IMR-90 (cell line): ENCODE data around the gene GPR35. TPM values are rescaled to one million over a fixed set of nuclear protein-coding genes. Genes with fewer than 3 reads are reported as not detected.

Source experiments
- ATAC-seq: fragments of 200-7000 bp; cut with Tn5 transposase; 2 replicates; pipeline ENCODE4 v1.9.1; 2020; ENCODE audit warnings: low read depth, mild to moderate bottlenecking, moderate library complexity
- BruUV-seq: library from RNA; stranded (reverse); fragments of 400-500 nt; replicated peaks from 2 replicates; lab custom pipeline; 2021; lab: Mats Ljungman, UMichigan
- CTCF ChIA-PET: fragments of 300-600 bp; formaldehyde crosslinking; extraction: SDS; loops from one replicate; lab custom pipeline; 2021; ENCODE audit warnings: antibody characterized with exemption; lab: Yijun Ruan, JAX
- POLR2A ChIA-PET: fragments of 300-600 bp; sonication (Branson Sonifier 250); formaldehyde crosslinking; loops from one replicate; lab custom pipeline; 2022; ENCODE audit warnings: antibody characterized with exemption; ENCODE audit not compliant: unreplicated experiment; lab: Charles Lee
- DNase-seq: peaks from one replicate; pipeline ENCODE4 v3.0.0; 2013
- H2AFZ ChIP-seq: replicated peaks from 2 replicates; pipeline ENCODE3; 2013; ENCODE audit warnings: low read length, mild to moderate bottlenecking; ENCODE audit not compliant: poor library complexity
- H2AK5ac ChIP-seq: 2 replicates; pipeline ENCODE4 v1.6.1; 2013; ENCODE audit warnings: low read depth, low read length, inconsistent platforms
- H2AK9ac ChIP-seq: replicated peaks from 2 replicates; pipeline ENCODE3; 2013; ENCODE audit warnings: mild to moderate bottlenecking, low read depth, low read length, moderate library complexity; ENCODE audit not compliant: poor library complexity
- H2BK120ac ChIP-seq: 2 replicates; pipeline ENCODE4 v1.6.1; 2013; ENCODE audit warnings: low read depth, low read length, inconsistent platforms
- H2BK15ac ChIP-seq: 3 replicates; pipeline ENCODE4 v1.6.1; 2013; ENCODE audit warnings: low read depth, low read length, inconsistent platforms
- H2BK20ac ChIP-seq: 2 replicates; pipeline ENCODE4 v1.6.1; 2013; ENCODE audit warnings: low read depth, mild to moderate bottlenecking, inconsistent platforms, low read length, moderate library complexity
- H2BK5ac ChIP-seq: 2 replicates; pipeline ENCODE4 v1.6.1; 2013; ENCODE audit warnings: mild to moderate bottlenecking, low read depth, low read length, inconsistent platforms; ENCODE audit not compliant: poor library complexity, severe bottlenecking
- H3K14ac ChIP-seq: replicated peaks from 2 replicates; pipeline ENCODE4 v1.6.1; 2013; ENCODE audit warnings: low read depth, low read length, inconsistent platforms
- H3K18ac ChIP-seq: 2 replicates; pipeline ENCODE4 v1.6.1; 2013; ENCODE audit warnings: low read depth, low read length, control low read depth
- H3K23ac ChIP-seq: 2 replicates; pipeline ENCODE4 v1.6.1; 2013; ENCODE audit warnings: low read depth, low read length, inconsistent platforms
- H3K27ac ChIP-seq: 2 replicates; pipeline ENCODE4 v1.5.1; 2013; ENCODE audit warnings: mild to moderate bottlenecking, control low read depth, low read length; ENCODE audit not compliant: insufficient read depth
- H3K27me3 ChIP-seq: 2 replicates; pipeline ENCODE4 v1.6.1; 2013; ENCODE audit warnings: low read length; ENCODE audit not compliant: control insufficient read depth, insufficient read depth
- H3K36me3 ChIP-seq: 2 replicates; pipeline ENCODE4 v1.6.1; 2013; ENCODE audit warnings: low read length, mixed read lengths; ENCODE audit not compliant: control insufficient read depth, insufficient read depth
- H3K4ac ChIP-seq: 2 replicates; pipeline ENCODE4 v1.6.1; 2013; ENCODE audit warnings: low read depth, low read length, inconsistent platforms
- H3K4me1 ChIP-seq: 2 replicates; pipeline ENCODE4 v1.6.1; 2013; ENCODE audit warnings: low read length, mixed read lengths; ENCODE audit not compliant: control insufficient read depth, insufficient read depth
- H3K4me2 ChIP-seq: 2 replicates; pipeline ENCODE4 v1.6.1; 2013; ENCODE audit warnings: low read depth, mild to moderate bottlenecking, control low read depth, low read length, moderate library complexity
- H3K4me3 ChIP-seq: 2 replicates; pipeline ENCODE4 v1.5.1; 2013; ENCODE audit warnings: low read depth, mild to moderate bottlenecking, control low read depth, low read length, moderate library complexity; ENCODE audit not compliant: insufficient read depth
- H3K56ac ChIP-seq: 2 replicates; pipeline ENCODE4 v1.6.1; 2013; ENCODE audit warnings: low read length, inconsistent platforms; ENCODE audit not compliant: insufficient read depth; ENCODE audit errors: extremely low read depth
- H3K79me1 ChIP-seq, 2 experiments: 2 replicates each; pipeline ENCODE4 v1.6.1; 2013; ENCODE audit warnings: low read length in 2 of 2, inconsistent platforms in 1 of 2, low read depth in 1 of 2
- H3K9ac ChIP-seq: 2 replicates; pipeline ENCODE4 v1.6.1; 2013; ENCODE audit warnings: low read depth, low read length, control low read depth
- H3K9me1 ChIP-seq: 2 replicates; pipeline ENCODE4 v1.6.1; 2013; ENCODE audit warnings: low read length, inconsistent platforms; ENCODE audit not compliant: insufficient read depth
- H3K9me3 ChIP-seq: 2 replicates; pipeline ENCODE4 v1.6.1; 2013; ENCODE audit warnings: low read length; ENCODE audit not compliant: control insufficient read depth, insufficient read depth
- H4K20me1 ChIP-seq: 2 replicates; pipeline ENCODE4 v1.6.1; 2013; ENCODE audit warnings: low read length, inconsistent platforms; ENCODE audit not compliant: insufficient read depth
- H4K5ac ChIP-seq: 2 replicates; pipeline ENCODE4 v1.6.1; 2013; ENCODE audit warnings: mild to moderate bottlenecking, low read depth, low read length, control low read depth
- H4K8ac ChIP-seq, 2 experiments: 2 replicates each; pipeline ENCODE4 v1.6.1; 2013; ENCODE audit warnings: low read depth in 2 of 2, low read length in 2 of 2, control low read depth in 1 of 2, inconsistent platforms in 1 of 2
- H4K91ac ChIP-seq: 2 replicates; pipeline ENCODE4 v1.6.1; 2013; ENCODE audit warnings: low read depth, low read length, inconsistent platforms; ENCODE audit not compliant: insufficient read depth
- BHLHE40 ChIP-seq: fragments of 150-350 bp; IDR thresholded peaks from 2 replicates; pipeline ENCODE4 v1.6.1; 2016; ENCODE audit warnings: mild to moderate bottlenecking, low read depth, low read length
- CHD1 ChIP-seq: IDR thresholded peaks from 2 replicates; pipeline ENCODE4 v1.6.1; 2012; ENCODE audit warnings: low read depth, low read length, improper control_type of control experiment
- FOS ChIP-seq: fragments of 150-350 bp; IDR thresholded peaks from 2 replicates; pipeline ENCODE4 v1.6.1; 2016; ENCODE audit warnings: low read depth, low read length
- MAZ ChIP-seq: IDR thresholded peaks from 2 replicates; pipeline ENCODE4 v1.6.1; 2012; ENCODE audit warnings: low read depth, mild to moderate bottlenecking, low read length, improper control_type of control experiment, moderate library complexity, borderline replicate concordance
- MXI1 ChIP-seq: IDR thresholded peaks from 2 replicates; pipeline ENCODE4 v1.6.1; 2012; ENCODE audit warnings: low read depth, mild to moderate bottlenecking, low read length, moderate library complexity, borderline replicate concordance
- POLR2A ChIP-seq: IDR thresholded peaks from 2 replicates; pipeline ENCODE4 v1.6.1; 2012; ENCODE audit warnings: mild to moderate bottlenecking, low read depth, low read length
- RCOR1 ChIP-seq: IDR thresholded peaks from 2 replicates; pipeline ENCODE4 v1.6.1; 2012; ENCODE audit warnings: mild to moderate bottlenecking, low read length, improper control_type of control experiment; ENCODE audit not compliant: insufficient replicate concordance
- WGBS, 2 experiments: methylation state at CpG; one replicate each; pipeline versions ENCODE4 v1.1.5 to v1.1.7; 2013; ENCODE audit warnings: missing lambda C conversion rate in 2 of 2; ENCODE audit not compliant: insufficient read length in 1 of 2; ENCODE audit errors: extremely low coverage in 2 of 2; 5-methylcytosine and 5-hydroxymethylcytosine counted together
- dilution Hi-C: fragments of 300-500 bp; cut with HindIII; formaldehyde crosslinking; loops from one replicate; pipeline ENCODE4 v1.14.3; 2018; ENCODE audit warnings: low sequenced_read_pairs; ENCODE audit not compliant: unreplicated experiment
- in situ Hi-C: fragments of 300-500 bp; cut with MboI; formaldehyde crosslinking; loops from 3 replicates; pipeline ENCODE4 v1.14.3; 2019; ENCODE audit warnings: low sequenced_read_pairs, inconsistent platforms, mixed read lengths
- intact Hi-C: fragments of 100-400 bp; cut with micrococcal nuclease; formaldehyde crosslinking; loops from 2 replicates; pipeline ENCODE4 v1.10.0; 2022
- polyA plus RNA-seq, 3 experiments: library from polyadenylated mRNA; depleted of rRNA; stranded (reverse); fragments of >200 nt; gene quantifications; 2 replicates each; pipeline ENCODE4 v1.2.3, GENCODE V29; 2012; ENCODE audit warnings: low replicate concordance in 1 of 3
- total RNA-seq: library from RNA; depleted of rRNA; stranded (reverse); fragments of >200 nt; gene quantifications from 2 replicates; pipeline ENCODE4 v1.2.3, GENCODE V29; 2012
- TF ChIP-seq, protein P1 (sequence below): fragments of 150-350 bp; IDR thresholded peaks from 2 replicates; pipeline ENCODE4 v1.6.1; 2017; ENCODE audit warnings: mild to moderate bottlenecking, antibody characterized with exemption, low read length, low read depth
- TF ChIP-seq, protein P2 (sequence below): fragments of 150-350 bp; IDR thresholded peaks from 2 replicates; pipeline ENCODE4 v1.6.1; 2016; ENCODE audit warnings: low read depth, mild to moderate bottlenecking, low read length, moderate library complexity, borderline replicate concordance
- TF ChIP-seq, protein P3 (sequence below): conservative IDR thresholded peaks from 2 replicates; pipeline ENCODE4 v1.5.1; 2012; ENCODE audit warnings: mild to moderate bottlenecking, low read depth, low read length, improper control_type of control experiment

Gene GPR35
- total and polyA plus RNA-seq, 2 of the 4 experiments (the other 2 are of a cell fraction), result 0.31 TPM; not detected in 1

DNA sequence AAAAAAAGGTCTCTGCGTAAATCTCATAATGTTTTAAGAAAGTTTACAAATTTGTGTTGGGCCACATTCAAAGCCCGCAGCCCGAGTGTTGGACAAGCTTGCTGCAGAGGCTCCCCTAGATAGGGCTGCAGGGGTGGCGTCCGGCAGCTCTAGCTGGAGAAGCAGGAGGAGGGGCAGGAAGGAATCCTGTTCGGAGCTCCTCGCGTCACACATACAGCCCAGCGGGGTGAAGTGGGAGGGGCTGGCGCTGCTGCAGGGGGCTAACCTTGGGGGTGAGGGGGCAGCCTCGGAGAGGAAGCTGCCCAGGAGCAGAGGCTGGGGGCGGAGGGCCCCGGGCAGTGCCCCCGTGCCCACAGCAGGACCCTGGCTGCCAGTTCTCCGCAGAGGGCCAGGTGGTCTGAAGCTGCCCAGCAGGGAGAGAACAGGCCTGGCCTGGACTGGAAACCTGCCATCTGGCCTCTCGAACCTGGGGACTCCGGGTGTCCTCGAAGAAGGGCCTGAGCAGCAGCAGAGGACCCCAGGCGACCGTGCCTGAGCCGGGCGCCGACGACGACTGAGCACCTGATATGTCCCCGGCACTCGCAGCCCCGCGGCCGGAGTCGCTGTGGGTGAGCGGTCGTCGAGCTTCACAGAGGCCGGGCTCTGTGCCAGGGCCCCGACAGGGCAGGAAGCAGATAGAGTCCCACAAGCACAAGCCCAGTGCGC, 2.6 kb upstream of the GPR35 start:
- Histone ChIP-seq H3K9ac (no peak overlapping the region), H3K79me1 (no peaks in the 10 kb centered on the region), H3K9me3 (no peaks in the 10 kb centered on the region; the same call in 1 of the 2 replicates), H4K8ac (no peak overlapping the region), H3K23ac (no peak overlapping the region), H2BK5ac (no peak overlapping the region), H4K20me1 (no peaks in the 10 kb centered on the region), H3K18ac (no peak overlapping the region), H4K5ac (no peak overlapping the region), H2BK15ac (no peak overlapping the region), H2AFZ (no peak overlapping the region), H3K4me1 (peaks cover 2% of the 10 kb centered on the region; the same call in 1 of the 2 replicates), H3K4me3 (no peak overlapping the region), H3K36me3 (no peaks in the 10 kb centered on the region), H2AK9ac (no peak overlapping the region), H3K4me2 (no peak overlapping the region), H3K27me3 (no peaks in the 10 kb centered on the region), H3K9me1 (no peaks in the 10 kb centered on the region), H3K4ac (no peak overlapping the region), H3K56ac (no peak overlapping the region), H3K14ac (no peak overlapping the region), H4K91ac (no peak overlapping the region), H3K27ac (no peak overlapping the region), H2AK5ac (no peak overlapping the region), H2BK120ac (no peak overlapping the region), H2BK20ac (no peak overlapping the region)
- DNase-seq (no peak), ATAC-seq (peak; percentile 48)
- BruUV-seq, result no TSS peak
- WGBS, 2 experiments, result 29% methylated on average over 8 of the region's 37 CpGs; no CpG with 5 or more reads in 1 of the 2 experiments
- intact Hi-C loops, result no loop called here
- no peak for TF ChIP-seq CHD1
- no peak for TF ChIP-seq RCOR1
- no peak for TF ChIP-seq MAZ
- TF ChIP-seq BHLHE40, result no peak
- TF ChIP-seq, protein P1, sequence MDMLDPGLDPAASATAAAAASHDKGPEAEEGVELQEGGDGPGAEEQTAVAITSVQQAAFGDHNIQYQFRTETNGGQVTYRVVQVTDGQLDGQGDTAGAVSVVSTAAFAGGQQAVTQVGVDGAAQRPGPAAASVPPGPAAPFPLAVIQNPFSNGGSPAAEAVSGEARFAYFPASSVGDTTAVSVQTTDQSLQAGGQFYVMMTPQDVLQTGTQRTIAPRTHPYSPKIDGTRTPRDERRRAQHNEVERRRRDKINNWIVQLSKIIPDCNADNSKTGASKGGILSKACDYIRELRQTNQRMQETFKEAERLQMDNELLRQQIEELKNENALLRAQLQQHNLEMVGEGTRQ, result no peak
- TF ChIP-seq, protein P2, sequence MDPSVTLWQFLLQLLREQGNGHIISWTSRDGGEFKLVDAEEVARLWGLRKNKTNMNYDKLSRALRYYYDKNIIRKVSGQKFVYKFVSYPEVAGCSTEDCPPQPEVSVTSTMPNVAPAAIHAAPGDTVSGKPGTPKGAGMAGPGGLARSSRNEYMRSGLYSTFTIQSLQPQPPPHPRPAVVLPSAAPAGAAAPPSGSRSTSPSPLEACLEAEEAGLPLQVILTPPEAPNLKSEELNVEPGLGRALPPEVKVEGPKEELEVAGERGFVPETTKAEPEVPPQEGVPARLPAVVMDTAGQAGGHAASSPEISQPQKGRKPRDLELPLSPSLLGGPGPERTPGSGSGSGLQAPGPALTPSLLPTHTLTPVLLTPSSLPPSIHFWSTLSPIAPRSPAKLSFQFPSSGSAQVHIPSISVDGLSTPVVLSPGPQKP, result no peak
- no peak for TF ChIP-seq MXI1
- TF ChIP-seq POLR2A, result no peak
- TF ChIP-seq FOS, result no peak
- TF ChIP-seq, protein P3, sequence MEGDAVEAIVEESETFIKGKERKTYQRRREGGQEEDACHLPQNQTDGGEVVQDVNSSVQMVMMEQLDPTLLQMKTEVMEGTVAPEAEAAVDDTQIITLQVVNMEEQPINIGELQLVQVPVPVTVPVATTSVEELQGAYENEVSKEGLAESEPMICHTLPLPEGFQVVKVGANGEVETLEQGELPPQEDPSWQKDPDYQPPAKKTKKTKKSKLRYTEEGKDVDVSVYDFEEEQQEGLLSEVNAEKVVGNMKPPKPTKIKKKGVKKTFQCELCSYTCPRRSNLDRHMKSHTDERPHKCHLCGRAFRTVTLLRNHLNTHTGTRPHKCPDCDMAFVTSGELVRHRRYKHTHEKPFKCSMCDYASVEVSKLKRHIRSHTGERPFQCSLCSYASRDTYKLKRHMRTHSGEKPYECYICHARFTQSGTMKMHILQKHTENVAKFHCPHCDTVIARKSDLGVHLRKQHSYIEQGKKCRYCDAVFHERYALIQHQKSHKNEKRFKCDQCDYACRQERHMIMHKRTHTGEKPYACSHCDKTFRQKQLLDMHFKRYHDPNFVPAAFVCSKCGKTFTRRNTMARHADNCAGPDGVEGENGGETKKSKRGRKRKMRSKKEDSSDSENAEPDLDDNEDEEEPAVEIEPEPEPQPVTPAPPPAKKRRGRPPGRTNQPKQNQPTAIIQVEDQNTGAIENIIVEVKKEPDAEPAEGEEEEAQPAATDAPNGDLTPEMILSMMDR, result no peak
- in situ Hi-C loops, result no loop called here
- dilution Hi-C loops, result no loop called here
- ChIA-PET CTCF (no interaction called here), POLR2A (no interaction called here)
